ENCODE measurements around the gene CEP290. TPM values are rescaled to one million over a fixed set of nuclear protein-coding genes. Genes with fewer than 3 reads are reported as not detected.

The CEP290 gene
- total RNA-seq, 1 donor from 2014 or later, result 28.5 TPM

DNA sequence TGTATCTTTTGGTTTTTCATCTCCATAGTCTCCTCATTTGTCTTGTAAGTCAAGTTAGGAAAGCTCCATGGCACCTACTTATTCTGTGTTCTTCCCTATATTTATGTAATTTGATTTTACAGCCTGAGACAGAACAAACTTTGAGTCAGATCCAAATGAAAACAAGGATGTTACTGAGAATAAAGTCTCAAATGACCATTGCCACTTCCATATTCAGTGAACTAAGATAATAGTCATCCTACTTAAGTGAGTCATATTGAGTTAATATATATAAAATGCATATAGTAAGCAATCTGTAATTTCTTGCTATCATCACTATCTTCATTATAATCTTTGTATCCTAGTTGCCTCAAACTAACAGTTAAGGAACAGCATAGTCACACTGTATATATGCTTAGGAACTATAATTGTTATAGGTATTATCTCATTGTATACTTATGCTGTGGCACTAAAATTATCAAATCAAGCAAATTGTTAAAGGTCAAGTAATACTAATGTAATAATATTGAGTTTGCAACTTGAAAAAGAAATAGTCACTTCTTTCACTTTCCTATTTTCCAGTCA is 31.0 kb upstream of the CEP290 start:
- H3K4me3 Mint-ChIP-seq, result no peak overlapping the region
- no peaks in the 10 kb centered on the region for H3K9me3 Mint-ChIP-seq
- no peak overlapping the region for H3K27ac Mint-ChIP-seq
- H3K36me3 Mint-ChIP-seq, result peaks cover 57% of the 10 kb centered on the region
- H3K27me3 Mint-ChIP-seq, result no peaks in the 10 kb centered on the region
- H3K4me1 Mint-ChIP-seq (ENCODE audit: unreplicated experiment), result no peaks in the 10 kb centered on the region
- DNase-seq (ENCODE audit: extremely low spot score, unreplicated experiment), result no peak
- TF ChIP-seq, protein P1, sequence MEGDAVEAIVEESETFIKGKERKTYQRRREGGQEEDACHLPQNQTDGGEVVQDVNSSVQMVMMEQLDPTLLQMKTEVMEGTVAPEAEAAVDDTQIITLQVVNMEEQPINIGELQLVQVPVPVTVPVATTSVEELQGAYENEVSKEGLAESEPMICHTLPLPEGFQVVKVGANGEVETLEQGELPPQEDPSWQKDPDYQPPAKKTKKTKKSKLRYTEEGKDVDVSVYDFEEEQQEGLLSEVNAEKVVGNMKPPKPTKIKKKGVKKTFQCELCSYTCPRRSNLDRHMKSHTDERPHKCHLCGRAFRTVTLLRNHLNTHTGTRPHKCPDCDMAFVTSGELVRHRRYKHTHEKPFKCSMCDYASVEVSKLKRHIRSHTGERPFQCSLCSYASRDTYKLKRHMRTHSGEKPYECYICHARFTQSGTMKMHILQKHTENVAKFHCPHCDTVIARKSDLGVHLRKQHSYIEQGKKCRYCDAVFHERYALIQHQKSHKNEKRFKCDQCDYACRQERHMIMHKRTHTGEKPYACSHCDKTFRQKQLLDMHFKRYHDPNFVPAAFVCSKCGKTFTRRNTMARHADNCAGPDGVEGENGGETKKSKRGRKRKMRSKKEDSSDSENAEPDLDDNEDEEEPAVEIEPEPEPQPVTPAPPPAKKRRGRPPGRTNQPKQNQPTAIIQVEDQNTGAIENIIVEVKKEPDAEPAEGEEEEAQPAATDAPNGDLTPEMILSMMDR (conservative IDR thresholded peaks at IDR 0.05), result no peak

DNA sequence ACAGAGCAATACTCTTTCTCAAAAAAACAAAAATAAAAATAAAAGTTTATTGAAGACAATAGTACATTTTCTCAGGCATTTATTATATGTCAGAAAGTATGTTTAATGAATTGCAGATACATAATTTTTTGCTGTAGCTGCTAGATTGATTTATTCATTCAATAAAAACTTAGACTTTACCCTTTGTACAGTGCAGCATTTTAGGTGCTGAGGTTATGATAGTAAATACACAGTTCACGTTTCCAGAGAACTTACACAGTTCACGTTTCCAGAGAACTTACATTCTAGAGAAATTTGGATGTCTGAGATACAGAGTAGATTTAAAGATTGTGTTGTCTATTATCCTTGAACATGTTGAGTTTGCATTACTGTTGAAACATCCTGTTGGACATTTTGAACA is 25.5 kb upstream of the CEP290 start:
- no peak for DNase-seq (ENCODE audit: extremely low spot score, unreplicated experiment)
- Mint-ChIP-seq H3K9me3 (no peaks in the 10 kb centered on the region), H3K4me1 (ENCODE audit: unreplicated experiment) (no peaks in the 10 kb centered on the region), H3K4me3 (no peak overlapping the region), H3K27ac (no peak overlapping the region), H3K27me3 (no peaks in the 10 kb centered on the region), H3K36me3 (peaks cover 58% of the 10 kb centered on the region)
- TF ChIP-seq, protein P1 (conservative IDR thresholded peaks at IDR 0.05), result no peak

DNA sequence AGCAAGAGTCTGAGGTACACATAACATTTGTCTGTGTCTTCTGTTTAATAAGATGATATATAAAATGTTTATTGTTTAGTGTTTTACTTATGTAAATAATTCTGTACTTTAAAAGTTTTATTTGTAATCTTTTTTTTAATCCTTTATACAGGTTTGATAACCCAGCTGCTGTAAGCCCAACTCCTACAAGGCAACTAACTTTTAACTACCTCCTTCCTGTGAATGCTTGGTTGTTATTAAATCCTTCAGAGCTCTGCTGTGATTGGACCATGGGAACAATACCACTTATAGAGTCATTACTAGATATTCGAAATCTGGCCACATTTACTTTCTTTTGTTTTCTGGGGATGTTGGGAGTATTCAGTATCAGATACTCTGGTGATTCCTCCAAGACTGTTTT is 24.3 kb upstream of the CEP290 start:
- no peaks in the 10 kb centered on the region for H3K27me3 Mint-ChIP-seq
- H3K9me3 Mint-ChIP-seq, result no peaks in the 10 kb centered on the region
- no peaks in the 10 kb centered on the region for H3K4me1 Mint-ChIP-seq (ENCODE audit: unreplicated experiment)
- peaks cover 57% of the 10 kb centered on the region for H3K36me3 Mint-ChIP-seq
- no peak for DNase-seq (ENCODE audit: extremely low spot score, unreplicated experiment)
- TF ChIP-seq, protein P1 (conservative IDR thresholded peaks at IDR 0.05), result no peak
- no peak overlapping the region for H3K27ac Mint-ChIP-seq
- H3K4me3 Mint-ChIP-seq, result no peak overlapping the region

DNA sequence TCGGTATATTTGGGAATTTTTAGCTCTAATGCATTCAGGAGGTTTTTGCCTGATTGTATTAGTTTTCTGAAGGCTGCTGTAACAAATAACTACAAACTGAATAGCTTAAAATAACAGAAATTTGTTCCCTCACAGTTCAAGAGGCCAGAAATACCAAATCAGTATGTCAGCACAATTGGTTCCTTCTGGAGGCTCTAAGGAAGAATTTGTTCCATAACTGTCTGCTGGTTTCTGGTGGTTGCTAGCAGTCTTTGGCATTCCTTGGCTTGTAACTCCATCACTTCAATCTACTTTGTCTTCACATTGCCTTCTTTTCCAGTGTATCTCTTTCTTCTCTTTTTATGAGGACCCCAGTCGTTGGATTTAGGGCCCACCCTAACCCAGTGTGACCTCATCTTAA is 21.5 kb upstream of the CEP290 start:
- H3K27me3 Mint-ChIP-seq, result no peaks in the 10 kb centered on the region
- no peak overlapping the region for H3K4me3 Mint-ChIP-seq
- H3K9me3 Mint-ChIP-seq, result no peaks in the 10 kb centered on the region
- no peak overlapping the region for H3K27ac Mint-ChIP-seq
- DNase-seq (ENCODE audit: extremely low spot score, unreplicated experiment), result no peak
- H3K36me3 Mint-ChIP-seq, result peaks cover 34% of the 10 kb centered on the region
- H3K4me1 Mint-ChIP-seq (ENCODE audit: unreplicated experiment), result no peaks in the 10 kb centered on the region
- TF ChIP-seq, protein P1 (conservative IDR thresholded peaks at IDR 0.05), result no peak

DNA sequence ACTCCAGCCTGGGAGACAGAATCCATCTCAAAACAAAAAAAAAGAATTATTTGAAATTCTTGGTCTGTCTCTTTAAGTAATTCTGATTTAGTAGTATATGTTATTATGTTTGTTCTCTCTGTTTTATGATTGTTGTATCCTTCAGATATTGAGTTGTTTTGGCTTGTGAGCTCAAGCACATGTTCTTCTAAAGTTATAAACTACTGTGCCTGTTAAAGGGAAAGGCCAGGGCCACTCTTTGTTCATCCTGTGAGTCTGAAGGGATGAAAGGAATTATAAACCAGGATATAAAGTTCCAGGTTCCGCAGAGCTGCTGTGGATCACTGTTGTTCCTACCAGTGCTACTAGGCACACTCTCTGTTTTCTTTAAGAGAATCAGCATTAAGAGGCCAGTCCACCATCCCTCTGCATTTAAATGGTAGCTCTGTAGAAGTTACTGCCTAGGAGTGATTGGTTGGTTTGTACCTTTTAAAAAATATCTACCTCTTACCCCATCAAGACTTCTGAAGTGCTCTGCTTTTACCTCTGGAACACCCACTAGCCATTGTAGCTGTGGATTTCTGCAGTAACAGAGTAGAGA is 14.3 kb upstream of the CEP290 start:
- DNase-seq (ENCODE audit: extremely low spot score, unreplicated experiment), result no peak
- Mint-ChIP-seq H3K36me3 (peaks cover 13% of the 10 kb centered on the region), H3K4me1 (ENCODE audit: unreplicated experiment) (no peaks in the 10 kb centered on the region), H3K9me3 (no peaks in the 10 kb centered on the region), H3K4me3 (no peak overlapping the region), H3K27me3 (no peaks in the 10 kb centered on the region), H3K27ac (no peak overlapping the region)
- TF ChIP-seq, protein P1 (conservative IDR thresholded peaks at IDR 0.05), result no peak
